IMR-90 (cell line): ENCODE data around the gene ATF7IP. TPM values are rescaled to one million over a fixed set of nuclear protein-coding genes. Genes with fewer than 3 reads are reported as not detected.
A peak's percentile ranks its signal among the peaks of the same experiment; 100 is the strongest.

Experiments used
- ATAC-seq: fragments of 200-7000 bp; cut with Tn5 transposase; 2 replicates; pipeline ENCODE4 v1.9.1; 2020; ENCODE audit warnings: low read depth, mild to moderate bottlenecking, moderate library complexity
- BruUV-seq: library from RNA; stranded (reverse); fragments of 400-500 nt; replicated peaks from 2 replicates; lab custom pipeline; 2021; lab: Mats Ljungman, UMichigan
- CTCF ChIA-PET: fragments of 300-600 bp; formaldehyde crosslinking; extraction: SDS; loops from one replicate; lab custom pipeline; 2021; ENCODE audit warnings: antibody characterized with exemption; lab: Yijun Ruan, JAX
- POLR2A ChIA-PET: fragments of 300-600 bp; sonication (Branson Sonifier 250); formaldehyde crosslinking; loops from one replicate; lab custom pipeline; 2022; ENCODE audit warnings: antibody characterized with exemption; ENCODE audit not compliant: unreplicated experiment; lab: Charles Lee
- DNase-seq: peaks from one replicate; pipeline ENCODE4 v3.0.0; 2013
- H2AFZ ChIP-seq: replicated peaks from 2 replicates; pipeline ENCODE3; 2013; ENCODE audit warnings: low read length, mild to moderate bottlenecking; ENCODE audit not compliant: poor library complexity
- H2AK5ac ChIP-seq: 2 replicates; pipeline ENCODE4 v1.6.1; 2013; ENCODE audit warnings: low read depth, low read length, inconsistent platforms
- H2AK9ac ChIP-seq: replicated peaks from 2 replicates; pipeline ENCODE3; 2013; ENCODE audit warnings: mild to moderate bottlenecking, low read depth, low read length, moderate library complexity; ENCODE audit not compliant: poor library complexity
- H2BK120ac ChIP-seq: 2 replicates; pipeline ENCODE4 v1.6.1; 2013; ENCODE audit warnings: low read depth, low read length, inconsistent platforms
- H2BK15ac ChIP-seq: 3 replicates; pipeline ENCODE4 v1.6.1; 2013; ENCODE audit warnings: low read depth, low read length, inconsistent platforms
- H2BK20ac ChIP-seq: 2 replicates; pipeline ENCODE4 v1.6.1; 2013; ENCODE audit warnings: low read depth, mild to moderate bottlenecking, inconsistent platforms, low read length, moderate library complexity
- H2BK5ac ChIP-seq: 2 replicates; pipeline ENCODE4 v1.6.1; 2013; ENCODE audit warnings: mild to moderate bottlenecking, low read depth, low read length, inconsistent platforms; ENCODE audit not compliant: poor library complexity, severe bottlenecking
- H3K14ac ChIP-seq: replicated peaks from 2 replicates; pipeline ENCODE4 v1.6.1; 2013; ENCODE audit warnings: low read depth, low read length, inconsistent platforms
- H3K18ac ChIP-seq: 2 replicates; pipeline ENCODE4 v1.6.1; 2013; ENCODE audit warnings: low read depth, low read length, control low read depth
- H3K23ac ChIP-seq: 2 replicates; pipeline ENCODE4 v1.6.1; 2013; ENCODE audit warnings: low read depth, low read length, inconsistent platforms
- H3K27ac ChIP-seq: 2 replicates; pipeline ENCODE4 v1.5.1; 2013; ENCODE audit warnings: mild to moderate bottlenecking, control low read depth, low read length; ENCODE audit not compliant: insufficient read depth
- H3K27me3 ChIP-seq: 2 replicates; pipeline ENCODE4 v1.6.1; 2013; ENCODE audit warnings: low read length; ENCODE audit not compliant: control insufficient read depth, insufficient read depth
- H3K36me3 ChIP-seq: 2 replicates; pipeline ENCODE4 v1.6.1; 2013; ENCODE audit warnings: low read length, mixed read lengths; ENCODE audit not compliant: control insufficient read depth, insufficient read depth
- H3K4ac ChIP-seq: 2 replicates; pipeline ENCODE4 v1.6.1; 2013; ENCODE audit warnings: low read depth, low read length, inconsistent platforms
- H3K4me1 ChIP-seq: 2 replicates; pipeline ENCODE4 v1.6.1; 2013; ENCODE audit warnings: low read length, mixed read lengths; ENCODE audit not compliant: control insufficient read depth, insufficient read depth
- H3K4me2 ChIP-seq: 2 replicates; pipeline ENCODE4 v1.6.1; 2013; ENCODE audit warnings: low read depth, mild to moderate bottlenecking, control low read depth, low read length, moderate library complexity
- H3K4me3 ChIP-seq: 2 replicates; pipeline ENCODE4 v1.5.1; 2013; ENCODE audit warnings: low read depth, mild to moderate bottlenecking, control low read depth, low read length, moderate library complexity; ENCODE audit not compliant: insufficient read depth
- H3K56ac ChIP-seq: 2 replicates; pipeline ENCODE4 v1.6.1; 2013; ENCODE audit warnings: low read length, inconsistent platforms; ENCODE audit not compliant: insufficient read depth; ENCODE audit errors: extremely low read depth
- H3K79me1 ChIP-seq, 2 experiments: 2 replicates each; pipeline ENCODE4 v1.6.1; 2013; ENCODE audit warnings: low read length in 2 of 2, inconsistent platforms in 1 of 2, low read depth in 1 of 2
- H3K9ac ChIP-seq: 2 replicates; pipeline ENCODE4 v1.6.1; 2013; ENCODE audit warnings: low read depth, low read length, control low read depth
- H3K9me1 ChIP-seq: 2 replicates; pipeline ENCODE4 v1.6.1; 2013; ENCODE audit warnings: low read length, inconsistent platforms; ENCODE audit not compliant: insufficient read depth
- H3K9me3 ChIP-seq: 2 replicates; pipeline ENCODE4 v1.6.1; 2013; ENCODE audit warnings: low read length; ENCODE audit not compliant: control insufficient read depth, insufficient read depth
- H4K20me1 ChIP-seq: 2 replicates; pipeline ENCODE4 v1.6.1; 2013; ENCODE audit warnings: low read length, inconsistent platforms; ENCODE audit not compliant: insufficient read depth
- H4K5ac ChIP-seq: 2 replicates; pipeline ENCODE4 v1.6.1; 2013; ENCODE audit warnings: mild to moderate bottlenecking, low read depth, low read length, control low read depth
- H4K8ac ChIP-seq, 2 experiments: 2 replicates each; pipeline ENCODE4 v1.6.1; 2013; ENCODE audit warnings: low read depth in 2 of 2, low read length in 2 of 2, control low read depth in 1 of 2, inconsistent platforms in 1 of 2
- H4K91ac ChIP-seq: 2 replicates; pipeline ENCODE4 v1.6.1; 2013; ENCODE audit warnings: low read depth, low read length, inconsistent platforms; ENCODE audit not compliant: insufficient read depth
- CHD1 ChIP-seq: IDR thresholded peaks from 2 replicates; pipeline ENCODE4 v1.6.1; 2012; ENCODE audit warnings: low read depth, low read length, improper control_type of control experiment
- FOS ChIP-seq: fragments of 150-350 bp; IDR thresholded peaks from 2 replicates; pipeline ENCODE4 v1.6.1; 2016; ENCODE audit warnings: low read depth, low read length
- MAFK ChIP-seq: IDR thresholded peaks from 2 replicates; pipeline ENCODE4 v1.6.1; 2012; ENCODE audit warnings: low read depth, low read length, improper control_type of control experiment
- MAZ ChIP-seq: IDR thresholded peaks from 2 replicates; pipeline ENCODE4 v1.6.1; 2012; ENCODE audit warnings: low read depth, mild to moderate bottlenecking, low read length, improper control_type of control experiment, moderate library complexity, borderline replicate concordance
- MXI1 ChIP-seq: IDR thresholded peaks from 2 replicates; pipeline ENCODE4 v1.6.1; 2012; ENCODE audit warnings: low read depth, mild to moderate bottlenecking, low read length, moderate library complexity, borderline replicate concordance
- POLR2A ChIP-seq: IDR thresholded peaks from 2 replicates; pipeline ENCODE4 v1.6.1; 2012; ENCODE audit warnings: mild to moderate bottlenecking, low read depth, low read length
- RCOR1 ChIP-seq: IDR thresholded peaks from 2 replicates; pipeline ENCODE4 v1.6.1; 2012; ENCODE audit warnings: mild to moderate bottlenecking, low read length, improper control_type of control experiment; ENCODE audit not compliant: insufficient replicate concordance
- RFX5 ChIP-seq: IDR thresholded peaks from 2 replicates; pipeline ENCODE4 v1.8.0; 2012; ENCODE audit warnings: low read depth, mild to moderate bottlenecking, low read length, moderate library complexity
- SMC3 ChIP-seq: fragments of 150-350 bp; IDR thresholded peaks from 2 replicates; pipeline ENCODE4 v1.6.1; 2016; ENCODE audit warnings: low read depth, mild to moderate bottlenecking, antibody characterized with exemption, low read length, moderate library complexity
- WGBS, 2 experiments: methylation state at CpG; one replicate each; pipeline versions ENCODE4 v1.1.5 to v1.1.7; 2013; ENCODE audit warnings: missing lambda C conversion rate in 2 of 2; ENCODE audit not compliant: insufficient read length in 1 of 2; ENCODE audit errors: extremely low coverage in 2 of 2; 5-methylcytosine and 5-hydroxymethylcytosine counted together
- dilution Hi-C: fragments of 300-500 bp; cut with HindIII; formaldehyde crosslinking; loops from one replicate; pipeline ENCODE4 v1.14.3; 2018; ENCODE audit warnings: low sequenced_read_pairs; ENCODE audit not compliant: unreplicated experiment
- in situ Hi-C: fragments of 300-500 bp; cut with MboI; formaldehyde crosslinking; loops from 3 replicates; pipeline ENCODE4 v1.14.3; 2019; ENCODE audit warnings: low sequenced_read_pairs, inconsistent platforms, mixed read lengths
- intact Hi-C: fragments of 100-400 bp; cut with micrococcal nuclease; formaldehyde crosslinking; loops from 2 replicates; pipeline ENCODE4 v1.10.0; 2022
- polyA plus RNA-seq, 3 experiments: library from polyadenylated mRNA; depleted of rRNA; stranded (reverse); fragments of >200 nt; gene quantifications; 2 replicates each; pipeline ENCODE4 v1.2.3, GENCODE V29; 2012; ENCODE audit warnings: low replicate concordance in 1 of 3
- total RNA-seq: library from RNA; depleted of rRNA; stranded (reverse); fragments of >200 nt; gene quantifications from 2 replicates; pipeline ENCODE4 v1.2.3, GENCODE V29; 2012
- TF ChIP-seq, protein P1 (sequence below): fragments of 150-350 bp; IDR thresholded peaks from 2 replicates; pipeline ENCODE4 v1.6.1; 2017; ENCODE audit warnings: mild to moderate bottlenecking, antibody characterized with exemption, low read length, low read depth
- TF ChIP-seq, protein P2 (sequence below): conservative IDR thresholded peaks from 2 replicates; pipeline ENCODE4 v1.5.1; 2012; ENCODE audit warnings: mild to moderate bottlenecking, low read depth, low read length, improper control_type of control experiment

ATF7IP gene
- total and polyA plus RNA-seq, 2 of the 4 experiments (the other 2 are of a cell fraction) = 9.4 to 22.8 TPM

DNA sequence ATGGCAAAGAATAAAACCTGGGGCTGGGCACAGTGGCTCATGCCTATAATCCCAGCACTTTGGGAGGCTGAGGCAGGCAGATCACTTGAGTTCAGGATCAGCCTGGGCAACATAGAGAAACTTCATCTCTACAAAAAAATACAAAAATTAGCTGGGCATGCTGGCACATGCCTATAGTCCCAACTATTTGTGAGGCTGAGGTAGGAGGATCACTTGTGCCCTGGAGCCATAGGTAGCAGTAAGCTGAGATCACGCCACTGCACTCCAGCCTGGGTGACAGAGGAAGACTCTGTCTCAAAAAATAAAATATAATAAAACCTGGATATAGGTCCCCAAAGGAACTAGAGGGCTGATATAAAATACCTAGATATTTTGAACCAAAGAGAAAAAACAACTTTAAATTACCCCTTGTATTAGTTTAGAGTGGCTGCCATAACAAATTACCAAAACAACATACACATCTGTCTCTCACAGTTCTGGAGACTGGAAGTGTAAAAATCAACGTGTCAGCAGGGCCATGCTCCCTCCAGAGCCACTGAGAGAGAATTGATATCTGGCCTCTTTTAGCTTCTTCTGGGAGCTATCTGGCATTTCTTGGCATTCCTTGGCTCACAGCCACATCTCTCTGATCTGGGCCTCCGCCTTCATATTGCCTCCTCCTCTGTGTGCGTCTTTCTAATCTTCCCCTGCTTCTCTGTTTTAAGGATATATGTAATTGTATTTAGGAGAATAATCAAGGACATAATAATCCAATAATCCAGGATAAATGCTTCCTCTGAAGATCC lies 47.9 kb upstream of the ATF7IP start:
- no peak overlapping the region for H3K14ac ChIP-seq
- in situ Hi-C loops (no loop called here), dilution Hi-C loops (no loop called here), intact Hi-C loops (no loop called here)
- no peaks in the 10 kb centered on the region for H3K9me3 ChIP-seq
- ChIA-PET POLR2A (no interaction called here), CTCF (no interaction called here)
- H2AFZ ChIP-seq = peak overlapping the region; percentile 40
- TF ChIP-seq POLR2A = no peak
- TF ChIP-seq, protein P1, sequence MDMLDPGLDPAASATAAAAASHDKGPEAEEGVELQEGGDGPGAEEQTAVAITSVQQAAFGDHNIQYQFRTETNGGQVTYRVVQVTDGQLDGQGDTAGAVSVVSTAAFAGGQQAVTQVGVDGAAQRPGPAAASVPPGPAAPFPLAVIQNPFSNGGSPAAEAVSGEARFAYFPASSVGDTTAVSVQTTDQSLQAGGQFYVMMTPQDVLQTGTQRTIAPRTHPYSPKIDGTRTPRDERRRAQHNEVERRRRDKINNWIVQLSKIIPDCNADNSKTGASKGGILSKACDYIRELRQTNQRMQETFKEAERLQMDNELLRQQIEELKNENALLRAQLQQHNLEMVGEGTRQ = no peak
- TF ChIP-seq MXI1 = no peak
- TF ChIP-seq, protein P2, sequence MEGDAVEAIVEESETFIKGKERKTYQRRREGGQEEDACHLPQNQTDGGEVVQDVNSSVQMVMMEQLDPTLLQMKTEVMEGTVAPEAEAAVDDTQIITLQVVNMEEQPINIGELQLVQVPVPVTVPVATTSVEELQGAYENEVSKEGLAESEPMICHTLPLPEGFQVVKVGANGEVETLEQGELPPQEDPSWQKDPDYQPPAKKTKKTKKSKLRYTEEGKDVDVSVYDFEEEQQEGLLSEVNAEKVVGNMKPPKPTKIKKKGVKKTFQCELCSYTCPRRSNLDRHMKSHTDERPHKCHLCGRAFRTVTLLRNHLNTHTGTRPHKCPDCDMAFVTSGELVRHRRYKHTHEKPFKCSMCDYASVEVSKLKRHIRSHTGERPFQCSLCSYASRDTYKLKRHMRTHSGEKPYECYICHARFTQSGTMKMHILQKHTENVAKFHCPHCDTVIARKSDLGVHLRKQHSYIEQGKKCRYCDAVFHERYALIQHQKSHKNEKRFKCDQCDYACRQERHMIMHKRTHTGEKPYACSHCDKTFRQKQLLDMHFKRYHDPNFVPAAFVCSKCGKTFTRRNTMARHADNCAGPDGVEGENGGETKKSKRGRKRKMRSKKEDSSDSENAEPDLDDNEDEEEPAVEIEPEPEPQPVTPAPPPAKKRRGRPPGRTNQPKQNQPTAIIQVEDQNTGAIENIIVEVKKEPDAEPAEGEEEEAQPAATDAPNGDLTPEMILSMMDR = no peak
- TF ChIP-seq FOS = no peak
- no peak for TF ChIP-seq MAFK
- no peak for TF ChIP-seq SMC3
- TF ChIP-seq MAZ = no peak
- TF ChIP-seq CHD1 = no peak
- TF ChIP-seq RFX5 = no peak
- TF ChIP-seq RCOR1 = no peak
- DNase-seq = no peak
- no peaks in the 10 kb centered on the region for H3K36me3 ChIP-seq
- H3K4me1 ChIP-seq = peaks cover 5% of the 10 kb centered on the region
- H3K4me2 ChIP-seq = no peak overlapping the region
- ATAC-seq = no peak
- no peak overlapping the region for H3K27ac ChIP-seq
- no peak overlapping the region for H3K23ac ChIP-seq
- no peak overlapping the region for H2AK9ac ChIP-seq
- H3K4me3 ChIP-seq = no peak overlapping the region
- H2AK5ac ChIP-seq = no peak overlapping the region
- H4K91ac ChIP-seq = no peak overlapping the region
- H2BK120ac ChIP-seq = no peak overlapping the region
- H3K18ac ChIP-seq = no peak overlapping the region
- H3K9me1 ChIP-seq = no peaks in the 10 kb centered on the region
- no peaks in the 10 kb centered on the region for H4K20me1 ChIP-seq
- no peaks in the 10 kb centered on the region for H3K27me3 ChIP-seq
- H2BK5ac ChIP-seq = no peak overlapping the region
- H3K4ac ChIP-seq = no peak overlapping the region
- no peak overlapping the region for H2BK20ac ChIP-seq
- H4K8ac ChIP-seq = no peak overlapping the region
- H3K9ac ChIP-seq = no peak overlapping the region
- H3K79me1 ChIP-seq = no peaks in the 10 kb centered on the region
- H3K56ac ChIP-seq = no peak overlapping the region
- H4K5ac ChIP-seq = no peak overlapping the region; the same call in 1 of the 2 replicates
- no CpG with 5 or more reads among the region's 4 CpGs for WGBS, 2 experiments
- H2BK15ac ChIP-seq = no peak overlapping the region
- no TSS peak for BruUV-seq
